GM21576 (cell line): Measurements from ENCODE around the gene OSBPL5.
"Not testable (repeated sequence)": the region's sequence is repeated elsewhere in the genome, so short reads cannot be mapped to it uniquely, and the experiment has no call there.

Experiments
- ATAC-seq: cut with Tn5 transposase; IDR thresholded peaks from one replicate; pipeline ENCODE4 v1.9.1; 2021; ENCODE audit warnings: mild to moderate bottlenecking, moderate library complexity; ENCODE audit not compliant: unreplicated experiment

OSBPL5 gene

DNA sequence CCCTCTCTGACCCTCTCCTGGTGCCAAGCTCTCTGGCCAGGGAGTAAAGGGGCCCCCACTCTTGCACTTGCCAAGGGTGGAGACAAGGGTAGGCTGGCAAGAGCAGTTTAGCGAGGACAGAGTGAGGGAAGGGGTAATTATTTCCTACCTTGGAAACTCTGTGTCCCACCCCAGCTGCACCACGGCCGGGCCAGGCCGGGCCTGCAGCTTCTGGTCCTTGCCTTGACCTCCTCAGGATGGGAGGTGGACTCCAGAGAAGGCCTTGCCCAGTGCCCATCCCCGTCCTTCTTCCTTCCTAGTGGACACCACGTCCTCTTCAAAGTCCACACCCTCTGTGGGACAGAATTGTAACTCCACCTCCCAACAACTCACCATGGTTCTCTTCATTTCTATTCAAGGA lies 18.4 kb upstream of the OSBPL5 start:
- no peak for ATAC-seq

DNA sequence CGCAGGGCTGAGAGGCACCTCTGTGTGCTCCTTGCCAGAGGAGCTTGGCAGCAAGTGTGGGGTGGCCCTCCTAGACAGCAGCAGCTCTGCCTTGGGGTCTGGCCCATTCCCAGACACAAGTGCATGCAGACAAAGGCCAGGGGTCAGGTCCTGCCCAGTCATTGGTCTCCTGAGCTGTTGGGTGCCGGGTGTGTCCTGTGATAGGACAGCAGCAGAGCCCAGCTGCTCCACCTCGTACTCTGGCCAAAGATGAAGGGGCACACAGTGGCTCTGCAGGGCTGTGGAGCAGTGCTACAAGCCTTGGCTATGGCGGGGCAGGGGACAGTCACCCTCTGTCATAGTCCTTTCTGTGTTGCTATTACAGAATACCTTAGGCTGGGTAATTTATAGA lies 17.3 kb upstream of the OSBPL5 start:
- no peak for ATAC-seq

DNA sequence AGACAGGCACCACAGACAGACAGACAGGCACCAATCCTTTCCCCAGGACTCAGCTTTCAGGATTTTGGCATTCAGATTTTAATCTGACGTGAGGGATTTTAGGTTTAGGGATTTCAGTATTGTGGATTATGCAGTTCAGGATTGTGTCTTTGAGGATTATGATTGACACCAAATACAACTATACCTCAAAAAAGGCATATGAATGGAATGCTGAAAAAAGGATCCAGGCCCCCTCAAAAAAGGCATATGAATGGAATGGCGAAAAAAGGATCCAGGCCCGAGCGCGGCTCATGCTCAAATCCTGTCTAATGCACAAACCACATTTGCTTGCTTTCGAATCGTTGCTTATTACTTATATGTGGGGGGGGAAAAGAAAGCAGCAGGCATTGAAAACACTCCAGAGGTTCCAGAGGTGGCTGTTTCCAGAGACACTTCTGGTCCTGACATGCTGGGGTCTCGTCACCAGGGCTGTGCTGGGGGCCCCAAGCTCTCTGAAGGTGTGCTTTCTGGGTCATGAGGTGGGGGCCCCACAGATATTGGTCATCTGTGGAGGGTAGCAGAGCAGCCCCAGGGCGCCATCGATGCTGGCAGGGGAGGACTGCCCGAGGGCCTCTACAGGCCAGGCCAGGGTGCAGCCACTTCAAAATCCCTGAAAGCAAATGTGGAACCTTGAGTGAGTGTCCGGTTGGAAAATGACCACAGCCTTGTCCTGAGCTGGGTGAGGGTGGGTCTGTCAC lies 16.8 kb upstream of the OSBPL5 start:
- ATAC-seq = no peak

DNA sequence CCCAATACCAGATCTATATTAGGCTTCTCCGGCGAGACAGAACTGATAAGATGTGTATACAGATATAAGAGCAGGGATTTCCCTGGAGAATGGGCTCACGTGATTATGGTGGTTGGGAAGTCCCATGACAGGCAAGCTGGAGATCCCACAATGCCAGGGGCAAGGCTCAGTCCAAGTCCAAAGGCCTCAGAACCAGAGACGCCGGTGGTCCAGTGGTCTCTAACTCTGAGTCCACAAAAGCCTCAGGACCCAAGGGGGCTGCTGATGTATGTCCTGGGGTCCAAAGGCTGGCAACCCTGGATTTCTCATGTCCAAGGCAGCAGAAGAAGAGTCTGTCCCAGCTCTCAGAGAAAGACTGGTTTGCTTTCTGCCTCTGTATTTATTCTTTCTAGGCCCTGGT lies 15.8 kb upstream of the OSBPL5 start:
- ATAC-seq = no peak

DNA sequence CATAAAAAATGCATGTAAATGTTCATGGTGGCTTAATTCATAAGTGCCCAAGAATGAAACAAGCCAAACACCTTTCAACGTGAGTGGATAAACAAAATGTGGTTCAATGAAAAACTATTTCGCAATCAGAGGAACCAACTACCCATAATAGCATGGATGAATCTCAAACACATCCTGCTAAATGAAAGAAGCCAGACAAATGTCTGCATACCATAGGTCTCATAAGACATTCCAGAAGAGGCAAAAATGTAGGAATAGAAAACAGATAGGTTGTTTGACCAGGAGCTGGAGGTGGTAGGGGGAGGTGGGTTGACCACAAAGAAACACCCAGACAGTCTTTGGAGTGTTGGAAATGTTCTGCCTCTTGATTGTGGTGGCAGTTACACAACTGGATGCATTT lies 13.2 kb upstream of the OSBPL5 start:
- no peak for ATAC-seq

DNA sequence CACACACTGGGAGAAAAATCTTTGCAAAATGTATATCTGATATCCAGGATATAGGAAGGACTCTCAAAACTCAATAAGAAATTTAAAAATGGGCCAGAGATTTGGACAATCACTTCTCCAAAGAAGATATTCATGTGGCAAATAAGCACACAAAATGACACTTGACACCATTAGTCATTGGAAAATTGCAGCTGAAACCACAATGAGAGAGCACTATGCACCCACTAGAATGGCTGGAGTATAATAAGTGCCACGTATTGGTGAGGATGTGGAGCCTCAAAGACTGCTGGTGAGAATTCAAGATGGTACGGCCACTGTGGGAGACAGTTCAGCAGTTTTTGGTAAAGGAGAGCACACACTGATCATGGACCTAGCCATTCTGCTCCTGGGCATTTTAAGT lies 12.8 kb upstream of the OSBPL5 start:
- no peak for ATAC-seq

DNA sequence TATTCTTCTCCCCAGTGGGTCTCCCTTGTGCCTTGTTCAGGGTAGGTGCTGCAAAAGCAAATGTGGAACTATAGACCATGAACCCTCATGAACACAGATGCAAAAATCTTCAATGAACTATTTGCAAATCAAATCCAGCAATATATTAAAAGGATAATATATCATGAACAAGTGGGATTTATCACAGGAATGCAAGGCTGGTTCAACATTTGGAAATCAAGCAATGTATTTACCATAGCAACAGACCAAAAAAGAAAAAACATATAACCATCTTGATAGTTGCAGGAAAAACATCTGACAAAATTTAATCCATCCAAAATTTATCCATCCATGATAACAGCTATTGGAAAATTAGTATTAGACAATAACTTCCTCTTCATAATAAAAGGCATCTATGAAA lies 11.4 kb upstream of the OSBPL5 start:
- ATAC-seq = no peak

DNA sequence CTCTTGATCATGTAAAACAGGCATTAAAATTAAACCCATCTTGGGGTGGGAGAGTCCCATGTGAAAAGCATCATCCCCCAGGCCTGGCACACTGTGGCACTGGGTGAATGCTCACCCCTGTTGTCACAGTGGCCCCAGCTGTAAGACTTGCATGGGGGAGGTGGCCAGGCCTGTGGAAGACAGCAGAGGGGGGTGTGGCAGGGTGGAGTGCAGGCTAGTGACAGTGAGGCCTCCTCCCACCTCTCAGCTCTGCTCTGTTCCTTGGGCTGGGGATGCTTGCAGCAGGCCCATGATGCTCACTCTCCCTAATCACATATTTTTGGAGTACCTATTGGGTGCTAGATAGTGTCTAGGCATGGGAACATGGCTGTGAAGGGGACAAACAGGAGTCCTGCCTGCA lies 10.1 kb upstream of the OSBPL5 start:
- no peak for ATAC-seq

DNA sequence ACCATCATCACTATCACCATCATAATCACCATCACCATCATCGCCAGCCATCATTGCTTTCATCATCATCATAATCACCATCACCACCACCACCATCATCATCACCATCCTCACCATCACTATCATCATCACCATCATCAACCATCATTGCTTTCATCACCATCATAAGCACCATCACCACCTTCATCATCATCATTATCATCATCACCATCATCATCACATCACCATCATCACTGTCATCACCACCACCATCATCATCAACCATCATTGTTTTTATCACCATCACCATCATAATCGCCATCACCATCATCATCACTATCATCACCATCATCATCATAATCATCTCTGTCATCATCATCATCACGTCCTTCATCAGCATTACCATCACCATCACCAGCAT lies 9.3 kb upstream of the OSBPL5 start:
- no peak for ATAC-seq

DNA sequence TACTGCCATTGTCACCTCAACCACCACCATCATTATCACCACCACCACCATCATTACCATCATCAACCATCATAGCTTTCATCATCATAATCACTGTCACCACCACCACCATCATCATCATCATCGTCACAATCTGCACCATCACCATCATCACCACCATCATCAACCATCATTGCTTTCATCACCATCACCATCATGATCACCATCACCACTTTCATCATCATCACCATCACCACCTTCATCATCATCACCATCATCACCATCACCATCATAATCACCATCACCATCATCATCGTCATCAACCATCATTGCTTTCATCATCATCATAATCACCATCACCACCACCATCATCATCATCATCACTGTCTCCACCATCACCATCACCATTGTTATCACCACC lies 8.7 kb upstream of the OSBPL5 start:
- no peak for ATAC-seq

DNA sequence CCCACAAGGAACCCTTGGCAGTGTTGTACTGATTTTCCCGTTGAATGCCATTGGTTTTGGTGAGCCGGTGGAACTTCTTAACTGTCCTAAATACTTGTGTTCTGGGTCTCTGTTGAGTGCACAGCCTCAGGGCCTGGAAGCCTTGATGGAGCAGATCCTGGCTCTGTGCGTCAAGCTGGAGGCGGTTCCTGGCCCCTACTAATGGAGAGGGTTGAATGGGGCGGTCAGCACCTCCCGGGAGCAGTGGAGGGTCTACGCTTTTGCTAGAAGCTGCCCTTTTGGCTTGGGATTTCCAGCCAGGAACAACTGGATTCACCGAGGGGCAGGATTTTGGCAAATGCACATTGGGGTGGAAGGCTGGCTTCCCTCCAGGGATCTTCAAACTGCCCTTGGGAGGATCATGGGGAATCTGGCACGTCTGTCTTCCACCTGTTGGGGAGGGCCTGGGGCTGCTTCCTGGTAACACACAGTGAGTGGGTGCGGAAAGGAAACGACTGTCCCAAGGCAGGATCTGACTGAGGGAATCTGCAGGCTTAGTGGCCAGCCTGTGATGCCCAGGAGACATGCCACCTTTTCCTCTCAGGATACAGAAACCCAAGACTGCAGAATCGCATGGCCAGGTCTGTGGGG lies 6.9 kb upstream of the OSBPL5 start:
- ATAC-seq = no peak

DNA sequence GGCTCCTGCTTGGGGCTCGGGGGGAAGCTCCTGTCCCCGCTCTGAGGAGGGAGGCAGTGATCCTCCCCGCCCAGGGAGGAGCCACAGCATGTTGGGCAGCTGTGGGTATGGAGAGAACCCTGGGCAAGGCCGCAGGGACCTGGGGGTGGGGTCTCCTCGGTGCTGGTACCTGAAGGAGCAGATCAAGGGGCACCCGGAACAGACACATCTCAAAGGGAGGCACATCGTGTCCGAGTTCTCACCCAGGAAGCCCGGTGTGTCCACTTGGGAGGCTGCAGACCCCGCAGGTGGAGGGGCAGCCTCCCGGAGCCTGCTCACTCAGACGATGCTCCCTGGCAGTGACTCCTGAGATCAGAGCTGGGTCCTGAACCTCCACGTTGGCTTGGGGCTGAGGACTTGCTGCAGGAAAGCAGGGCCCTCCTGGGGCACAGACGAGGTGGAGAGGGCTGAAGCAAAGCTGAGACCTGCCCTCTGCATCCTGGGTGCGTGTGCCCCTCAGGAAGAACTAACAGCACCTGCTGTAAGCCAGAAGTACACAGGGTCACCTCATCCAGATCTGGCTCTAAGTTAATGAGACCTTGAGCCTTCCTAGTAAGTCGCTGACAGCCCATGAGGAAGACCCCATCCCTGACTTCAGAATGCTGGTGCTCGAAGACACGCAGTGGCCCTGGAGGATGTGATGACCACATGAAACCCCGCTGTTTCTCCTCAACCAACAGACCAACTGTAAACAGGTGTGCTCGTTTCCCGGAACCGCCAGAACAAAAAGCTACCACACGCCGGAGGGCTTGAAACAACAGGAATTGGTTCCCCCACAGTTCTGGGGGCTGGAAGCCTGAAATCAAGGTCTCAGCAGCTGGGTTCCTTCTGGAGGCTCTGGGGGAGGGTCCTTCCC lies 5.9 kb upstream of the OSBPL5 start:
- ATAC-seq = no peak

DNA sequence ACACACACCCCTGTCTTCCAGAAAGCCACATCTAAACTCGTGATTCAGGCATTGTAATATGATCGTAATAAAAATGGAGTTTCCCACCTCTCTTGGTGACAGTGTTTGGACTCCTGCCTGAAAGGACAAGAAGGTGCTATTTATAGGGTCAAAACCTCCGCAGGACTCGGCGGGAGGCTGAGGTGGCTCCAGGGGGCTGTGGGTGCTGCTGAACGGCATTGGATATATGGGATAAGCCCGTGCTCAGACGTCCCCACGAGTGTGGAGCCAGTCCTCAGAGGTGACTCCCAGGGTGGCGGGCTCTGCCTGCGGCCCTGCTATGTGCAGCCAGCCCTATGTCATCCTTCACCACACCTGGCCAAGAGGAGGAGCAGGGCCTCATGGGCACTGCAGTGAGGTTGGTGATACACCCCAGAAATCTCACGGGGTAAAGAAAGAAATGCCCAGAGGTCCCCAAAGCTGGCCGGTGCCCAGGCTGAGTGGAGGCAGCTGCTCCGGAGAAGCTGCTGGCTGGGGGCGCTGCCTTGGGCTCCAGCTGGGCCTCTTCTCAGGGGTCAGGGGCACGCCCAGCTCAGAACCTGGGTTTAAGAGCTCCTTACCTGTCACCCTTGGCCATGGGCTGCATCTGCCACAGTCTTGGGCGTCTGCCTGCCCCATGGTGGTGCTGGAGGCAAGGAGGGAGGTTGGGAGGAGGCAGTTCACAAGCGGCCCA lies 5.1 kb upstream of the OSBPL5 start:
- ATAC-seq = no peak

DNA sequence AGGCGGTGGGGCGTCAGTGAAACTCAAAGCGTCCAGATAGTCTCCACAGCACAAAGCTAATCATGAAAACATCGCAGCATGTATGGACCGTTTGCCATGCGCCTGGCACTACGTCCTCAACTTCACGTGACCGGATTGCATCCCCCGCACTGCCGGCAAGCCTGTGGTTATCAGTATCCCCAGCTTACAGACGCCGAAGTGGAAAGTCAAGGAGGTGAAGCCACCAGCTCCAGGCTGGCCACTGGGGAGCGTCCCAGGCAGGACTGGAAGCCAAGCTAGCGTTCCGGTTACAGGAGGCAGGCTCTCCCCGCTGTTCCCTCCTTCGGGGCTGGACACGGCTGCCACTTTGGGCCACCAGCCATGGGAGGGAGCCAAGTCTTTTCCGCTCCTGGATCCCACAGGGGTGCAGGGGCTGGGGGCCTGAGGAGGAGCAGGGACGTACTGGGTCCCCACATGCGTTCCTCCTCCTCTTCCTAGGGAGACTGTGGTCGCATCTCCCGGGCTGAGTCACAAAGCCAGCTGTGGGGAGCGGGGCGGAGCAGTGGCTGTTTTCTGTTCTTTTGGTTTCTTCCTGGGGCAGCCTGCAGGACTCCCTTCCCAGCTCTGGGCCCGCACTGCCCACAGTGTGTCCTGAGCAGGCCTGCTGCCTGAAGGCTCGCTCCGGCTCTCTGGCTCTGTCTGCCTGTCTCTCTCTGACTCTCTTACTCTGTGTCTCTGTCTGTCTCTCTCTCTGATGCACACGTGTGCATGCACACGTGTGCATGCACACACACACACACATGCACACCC lies 4.3 kb upstream of the OSBPL5 start:
- no peak for ATAC-seq

DNA sequence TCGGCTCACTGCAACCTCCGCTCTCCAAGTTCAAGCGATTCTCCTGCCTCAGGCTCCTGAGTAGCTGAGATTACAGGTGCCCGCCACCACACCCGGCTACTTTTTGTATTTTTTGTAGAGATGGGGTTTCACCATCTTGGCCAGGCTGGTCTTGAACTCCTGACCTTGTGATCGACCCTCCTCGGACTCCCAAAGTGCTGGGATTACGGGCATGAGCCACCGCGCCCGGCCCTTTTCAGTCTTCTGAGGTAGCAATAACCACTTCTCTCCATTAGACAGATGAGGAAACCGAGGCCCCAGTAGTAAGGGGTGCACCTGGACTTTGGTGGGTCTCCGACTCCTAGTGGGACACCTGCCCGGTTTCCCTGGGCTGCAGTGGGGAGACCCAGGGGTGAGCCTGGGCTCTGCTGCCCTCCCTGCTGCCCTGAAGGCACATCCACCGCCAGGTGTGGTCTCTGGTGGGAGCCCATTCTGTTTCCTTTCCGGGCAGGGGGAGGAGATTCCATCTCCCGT lies 3.7 kb upstream of the OSBPL5 start:
- not testable (repeated sequence) for ATAC-seq

DNA sequence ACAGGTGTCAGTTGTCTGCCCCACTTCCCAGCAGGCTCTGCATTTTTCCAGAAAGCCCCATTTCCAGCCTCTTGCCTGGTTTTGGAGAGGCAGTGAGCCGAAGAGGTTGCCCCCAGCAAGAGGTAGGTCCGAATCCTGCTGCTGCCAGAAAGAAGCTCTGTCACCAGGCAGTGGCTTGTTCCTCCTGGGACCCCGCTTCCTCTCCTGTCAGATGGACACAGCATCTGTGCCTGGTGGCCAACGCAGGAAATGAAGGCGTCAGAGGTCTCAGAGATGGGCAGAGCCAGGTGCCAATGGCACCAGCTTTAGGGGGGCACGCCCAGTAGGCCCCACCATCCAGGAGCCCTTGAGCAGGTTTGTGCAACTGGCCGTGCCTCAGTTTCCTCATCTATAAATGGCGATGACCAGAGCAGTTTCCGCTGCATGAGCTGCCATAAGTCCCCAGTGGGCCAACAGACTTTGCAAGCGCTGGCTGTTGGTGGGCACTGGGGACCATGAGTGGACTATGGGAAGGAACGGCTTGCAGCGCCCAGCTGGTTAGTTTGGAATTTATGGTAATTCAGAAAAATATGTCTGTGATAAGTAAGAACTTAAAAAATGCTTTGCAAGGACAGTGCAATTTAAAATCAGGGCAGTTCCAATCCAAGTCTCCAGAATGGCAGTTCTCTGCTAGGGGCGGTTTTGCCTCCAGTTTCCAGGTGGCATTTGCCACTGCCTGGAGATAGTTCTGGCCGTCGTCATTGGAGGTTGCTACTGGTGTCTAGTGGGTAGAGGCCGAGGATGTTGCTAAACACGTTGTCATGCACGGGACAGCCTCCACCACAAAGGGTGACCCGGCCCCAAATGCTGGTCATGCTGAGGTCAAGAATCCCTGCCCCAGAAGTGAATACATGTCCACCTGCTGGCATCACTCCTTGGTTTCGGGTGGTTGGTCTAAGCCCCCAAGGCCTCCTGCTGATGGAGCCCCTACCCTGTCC lies 2.3 kb upstream of the OSBPL5 start:
- no peak for ATAC-seq

DNA sequence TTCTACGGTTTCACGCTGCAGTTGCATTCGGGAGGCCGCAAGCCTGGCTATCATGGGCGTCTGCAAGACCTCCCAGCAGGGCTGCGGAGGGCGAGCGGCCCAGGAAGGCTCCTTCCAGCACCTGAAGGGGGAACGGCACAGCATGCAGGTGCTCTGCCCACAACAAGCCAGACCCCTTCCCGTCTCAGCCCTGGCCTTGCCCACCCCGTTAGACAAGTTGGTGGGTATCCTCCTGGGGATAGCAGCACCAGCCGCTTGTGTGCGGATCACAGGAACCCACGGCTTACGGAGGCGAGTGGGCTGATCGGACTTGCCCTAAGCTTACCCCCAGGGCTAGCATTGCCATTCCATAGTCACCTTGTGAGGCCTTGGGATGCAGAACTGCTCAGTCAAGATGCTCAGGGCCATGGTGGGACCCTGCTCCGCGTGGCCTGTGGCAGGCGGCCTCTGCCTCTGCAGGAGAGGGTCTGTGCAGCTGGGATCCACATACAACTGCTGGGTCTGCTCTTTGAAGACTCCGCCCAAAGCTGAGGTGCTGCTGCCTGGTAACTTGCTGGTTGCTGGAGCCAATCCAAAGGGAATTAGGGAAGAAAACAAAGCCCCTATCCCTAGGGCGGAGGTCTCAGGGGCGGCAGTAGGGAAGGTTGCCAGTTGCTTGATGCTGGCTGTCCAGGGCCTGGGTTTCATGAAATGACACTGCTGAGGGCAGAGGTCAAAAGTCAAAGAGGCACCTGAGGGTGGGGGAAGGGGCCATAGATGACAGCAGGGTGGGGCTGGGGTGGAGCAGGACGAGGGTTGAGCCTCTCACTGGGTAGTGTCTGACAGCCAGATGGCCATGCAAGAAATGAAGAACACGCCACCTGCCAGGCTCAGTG lies 1.4 kb upstream of the OSBPL5 start:
- ATAC-seq = no peak

DNA sequence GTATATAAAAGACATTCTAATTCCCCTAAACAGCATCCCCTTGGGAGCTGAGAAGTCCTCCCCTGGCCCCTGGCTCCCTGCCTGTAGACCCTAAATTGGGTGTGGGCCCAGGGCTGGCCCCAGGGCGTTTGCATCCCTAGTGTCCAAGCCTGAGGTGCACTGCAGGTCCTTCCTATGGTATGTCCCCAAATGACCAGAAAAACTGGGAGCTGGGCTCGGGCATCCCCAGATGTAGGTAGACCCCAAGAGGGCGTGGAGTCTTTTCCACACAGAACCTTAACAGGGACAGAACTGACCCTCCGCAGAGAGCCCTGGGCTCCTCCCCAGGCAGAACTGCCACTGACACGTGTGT lies 782 bp upstream of the OSBPL5 start:
- ATAC-seq = no peak
